GM10847 (cell line): Measurements from ENCODE around the gene CNGA4.

Experiments
- POLR2A ChIP-seq: IDR thresholded peaks from 2 replicates; pipeline ENCODE4 v1.6.1; 2011; ENCODE audit not compliant: insufficient read length; ENCODE audit errors: extremely low read depth

CNGA4 gene

DNA sequence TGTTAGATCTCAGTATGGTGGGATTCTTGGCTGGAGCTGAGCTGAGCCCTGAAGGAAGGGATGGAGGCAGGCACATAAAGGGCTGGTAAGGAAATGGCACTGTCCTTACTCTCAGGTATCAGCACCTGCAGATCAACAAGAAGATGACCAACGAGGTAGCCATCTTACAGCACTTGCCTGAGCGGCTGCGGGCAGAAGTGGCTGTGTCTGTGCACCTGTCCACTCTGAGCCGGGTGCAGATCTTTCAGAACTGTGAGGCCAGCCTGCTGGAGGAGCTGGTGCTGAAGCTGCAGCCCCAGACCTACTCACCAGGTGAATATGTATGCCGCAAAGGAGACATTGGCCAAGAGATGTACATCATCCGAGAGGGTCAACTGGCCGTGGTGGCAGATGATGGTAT lies 2.4 kb downstream of the CNGA4 start:
- no peak for TF ChIP-seq POLR2A

DNA sequence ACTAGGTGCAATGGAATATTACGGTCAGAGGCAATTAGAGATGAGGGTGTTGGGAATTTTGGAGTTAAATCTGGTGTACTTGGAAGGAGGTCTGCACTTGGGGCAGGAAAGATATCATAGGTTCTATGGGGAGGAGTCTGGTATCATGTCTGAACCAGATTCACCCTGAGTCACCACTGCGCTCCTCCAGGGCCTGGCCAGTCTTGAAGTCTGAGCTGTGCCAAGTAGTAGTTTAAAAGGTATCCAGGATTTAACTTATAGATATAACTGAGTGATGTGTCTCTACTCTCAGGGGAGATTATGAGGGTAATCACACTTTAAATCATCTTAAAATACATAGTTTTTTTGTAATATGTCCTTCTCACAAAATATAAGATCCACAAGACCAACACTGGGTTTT lies 6.6 kb downstream of the CNGA4 start:
- no peak for TF ChIP-seq POLR2A

- TF ChIP-seq POLR2A: no peak
These were observed 9.4 kb downstream of the CNGA4 start for GRCh38 chr11:6248248-6248647.

- TF ChIP-seq POLR2A: no peak
These were observed 11.1 kb downstream of the CNGA4 start for GRCh38 chr11:6249770-6250555.

DNA sequence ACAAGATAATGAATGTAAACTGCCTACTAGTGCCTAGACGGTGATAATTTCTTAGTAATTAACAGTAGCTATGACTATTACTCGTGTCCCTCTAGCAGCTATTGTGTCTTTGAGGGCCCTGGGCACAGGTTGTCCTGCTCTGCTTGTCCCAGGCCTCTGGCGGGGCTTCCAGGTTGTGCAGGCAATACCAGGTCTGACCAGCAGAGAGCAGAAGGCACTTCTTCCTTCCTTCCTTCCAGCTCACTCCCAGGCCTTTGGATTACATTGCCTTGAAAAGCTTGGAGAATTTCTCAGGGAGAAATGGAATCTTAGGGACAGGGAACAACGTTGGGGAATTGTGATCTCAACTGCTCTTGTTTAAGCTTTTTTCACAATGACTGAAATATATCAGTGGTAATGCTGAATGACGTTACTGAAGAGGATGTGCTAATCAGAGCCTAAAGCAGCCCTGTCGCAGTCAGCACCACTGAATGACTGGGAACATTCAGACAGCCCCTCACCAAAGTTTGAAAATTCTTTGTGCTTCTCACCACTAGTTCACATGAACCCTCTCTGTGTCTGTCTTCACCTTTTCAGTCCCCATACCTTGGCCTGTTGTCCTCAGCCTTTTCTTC lies 12.3 kb downstream of the CNGA4 start:
- no peak for TF ChIP-seq POLR2A

DNA sequence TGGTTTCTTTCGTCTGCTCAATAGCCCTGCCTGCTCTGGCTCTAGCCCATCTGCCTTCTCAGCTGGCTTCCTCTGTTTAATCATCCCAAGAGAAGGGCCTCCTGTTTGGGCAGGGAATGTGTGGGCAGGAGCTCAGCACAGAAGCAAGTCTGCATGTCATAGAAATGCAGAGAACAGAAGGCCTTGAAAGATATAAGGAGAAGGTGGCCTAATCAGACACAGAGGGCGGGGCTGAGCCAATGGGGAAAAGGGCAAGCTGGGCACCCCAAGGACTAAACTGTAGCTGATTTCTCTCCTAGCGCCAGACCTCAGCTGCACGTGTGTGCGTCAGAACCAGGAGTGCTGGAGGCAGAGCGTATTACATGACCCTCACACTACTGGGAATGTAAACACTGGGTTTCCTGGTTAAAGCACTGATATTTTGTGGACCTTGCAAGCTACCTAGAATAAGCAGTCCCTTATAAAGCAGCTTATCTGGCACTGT lies 13.1 kb downstream of the CNGA4 start:
- no peak for TF ChIP-seq POLR2A

DNA sequence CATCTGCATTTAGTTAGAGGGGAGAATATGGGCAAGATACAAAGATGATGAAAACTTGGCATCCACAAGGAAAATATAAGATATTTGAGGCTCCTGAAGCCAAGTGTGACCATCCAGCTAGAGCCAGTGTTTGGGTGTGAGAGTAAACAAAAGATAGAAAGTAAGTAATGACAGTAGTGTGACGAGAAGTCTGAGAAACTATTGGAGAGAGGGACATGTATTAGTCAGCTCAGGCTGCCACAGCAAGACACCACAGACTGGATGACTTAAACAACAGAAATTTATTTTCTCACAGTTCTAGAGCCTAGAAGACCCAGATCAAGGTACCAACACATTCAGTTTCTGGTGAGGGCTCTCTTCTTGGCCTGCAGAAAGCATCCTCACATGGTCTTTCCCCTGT lies 14.3 kb downstream of the CNGA4 start:
- no peak for TF ChIP-seq POLR2A

- no peak for TF ChIP-seq POLR2A
These were observed 19.3 kb downstream of the CNGA4 start for GRCh38 chr11:6258141-6258540.

GRCh38 chr11:6258571-6259081 lies 19.7 kb downstream of the CNGA4 start:
- TF ChIP-seq POLR2A: no peak

GRCh38 chr11:6260207-6260726 lies 21.4 kb downstream of the CNGA4 start:
- TF ChIP-seq POLR2A: no peak

- TF ChIP-seq POLR2A: no peak
These were observed 24.8 kb downstream of the CNGA4 start for GRCh38 chr11:6263662-6264061.

GRCh38 chr11:6268820-6269219 lies 29.9 kb downstream of the CNGA4 start:
- no peak for TF ChIP-seq POLR2A

DNA sequence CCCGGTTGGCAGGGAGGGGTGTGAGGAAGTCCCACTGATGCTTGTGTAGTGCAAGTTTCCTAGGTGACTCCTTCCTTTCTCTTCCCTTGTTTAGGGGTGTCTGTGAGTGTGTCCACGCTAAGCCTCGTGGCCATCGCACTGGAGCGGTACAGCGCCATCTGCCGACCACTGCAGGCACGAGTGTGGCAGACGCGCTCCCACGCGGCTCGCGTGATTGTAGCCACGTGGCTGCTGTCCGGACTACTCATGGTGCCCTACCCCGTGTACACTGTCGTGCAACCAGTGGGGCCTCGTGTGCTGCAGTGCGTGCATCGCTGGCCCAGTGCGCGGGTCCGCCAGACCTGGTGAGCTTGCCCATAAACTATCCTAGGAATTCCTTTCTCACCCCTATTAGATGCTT lies 31.1 kb downstream of the CNGA4 start:
- TF ChIP-seq POLR2A: no peak

DNA sequence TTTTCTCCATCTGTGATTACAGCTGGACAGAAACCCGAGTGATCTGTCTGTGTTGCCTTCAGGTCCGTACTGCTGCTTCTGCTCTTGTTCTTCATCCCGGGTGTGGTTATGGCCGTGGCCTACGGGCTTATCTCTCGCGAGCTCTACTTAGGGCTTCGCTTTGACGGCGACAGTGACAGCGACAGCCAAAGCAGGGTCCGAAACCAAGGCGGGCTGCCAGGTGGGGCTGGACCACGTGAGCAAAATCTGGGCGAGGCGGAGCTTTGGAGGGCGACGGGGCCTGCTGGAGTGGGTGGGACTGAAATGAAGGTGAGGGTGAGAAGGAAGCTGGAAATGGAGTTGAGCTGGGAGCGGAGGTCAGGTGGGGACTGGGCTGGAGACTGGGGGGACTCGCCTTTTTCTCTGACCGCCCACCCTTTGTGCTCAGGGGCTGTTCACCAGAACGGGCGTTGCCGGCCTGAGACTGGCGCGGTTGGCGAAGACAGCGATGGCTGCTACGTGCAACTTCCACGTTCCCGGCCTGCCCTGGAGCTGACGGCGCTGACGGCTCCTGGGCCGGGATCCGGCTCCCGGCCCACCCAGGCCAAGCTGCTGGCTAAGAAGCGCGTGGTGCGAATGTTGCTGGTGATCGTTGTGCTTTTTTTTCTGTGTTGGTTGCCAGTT lies 31.8 kb downstream of the CNGA4 start:
- TF ChIP-seq POLR2A: no peak

- TF ChIP-seq POLR2A: no peak
These were observed 32.7 kb downstream of the CNGA4 start for GRCh38 chr11:6271598-6271997.

GRCh38 chr11:6273188-6273587 lies 34.3 kb downstream of the CNGA4 start:
- TF ChIP-seq POLR2A: no peak
